Thyroid gland (tissue), 4 donors: ENCODE results near the gene RETREG1.

Experiments
- CTCF ChIP-seq, 6 experiments: fragments of 200-600 bp in 3 of 6; fragments of 450-650 bp in 3 of 6; sonication (generic) in 3 of 6; IDR thresholded peaks; one replicate each; pipeline ENCODE4 v1.5.1; 2016 to 2019; ENCODE audit warnings: antibody characterized with exemption in 6 of 6, mild to moderate bottlenecking in 2 of 6, inconsistent platforms in 1 of 6, moderate library complexity in 1 of 6
- POLR2A ChIP-seq, 2 donors: fragments of 450-650 bp; IDR thresholded peaks; one replicate each; pipeline ENCODE4 v1.6.1; 2017; ENCODE audit warnings: antibody characterized with exemption in 2 of 2, mild to moderate bottlenecking in 2 of 2, moderate library complexity in 1 of 2

DNA sequence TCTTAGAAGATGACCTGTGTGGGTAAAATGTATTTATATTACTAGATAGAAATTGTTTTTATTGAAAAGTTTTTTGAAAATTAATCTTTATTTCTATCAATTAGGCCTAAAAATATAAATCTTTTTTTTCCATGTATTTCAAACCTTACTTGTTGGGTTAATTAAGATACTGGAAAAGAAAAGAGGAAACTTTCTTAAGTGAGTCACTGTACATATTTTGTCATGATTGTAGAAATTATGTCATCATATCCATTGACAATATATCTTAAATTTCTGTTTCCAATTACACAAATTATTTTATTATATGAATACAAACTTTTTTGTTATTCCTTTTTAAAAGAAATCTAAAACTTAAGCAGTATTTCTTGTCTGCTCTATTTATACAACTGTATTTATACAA, 53.1 kb downstream of the RETREG1 start:
- TF ChIP-seq CTCF (IDR thresholded peaks at IDR 0.05) (no peak), POLR2A (IDR thresholded peaks at IDR 0.05) (no peak)
